K562 (cell line): ENCODE results near the gene SESN3. TPM values are rescaled to one million over a fixed set of nuclear protein-coding genes. Genes with fewer than 3 reads are reported as not detected.

ENCODE experiments used
- ATAC-seq: fragments of 200-7000 bp; cut with Tn5 transposase; 3 replicates; pipeline ENCODE4 v1.9.1; 2020; ENCODE audit warnings: moderate library complexity
- BruUV-seq: library from RNA; stranded (reverse); fragments of 400-500 nt; replicated peaks from 2 replicates; lab custom pipeline; 2021; lab: Mats Ljungman, UMichigan
- CTCF ChIA-PET: fragments of 300-600 bp; formaldehyde crosslinking; extraction: SDS; loops from one replicate; lab custom pipeline; 2021; ENCODE audit warnings: low intra/inter-chr PET ratio; lab: Yijun Ruan, JAX
- POLR2A ChIA-PET: fragments of 300-600, 350-650 bp; sonication (Branson Sonifier 250); formaldehyde crosslinking; extraction: SDS; loops from one replicate; lab custom pipeline; 2021; ENCODE audit warnings: antibody characterized with exemption, inconsistent platforms; lab: Yijun Ruan, JAX
- DNase-seq, 4 experiments: peaks; one replicate each; pipeline versions ENCODE4 v3.0.0 to v3.0.0-alpha.2; 2011 to 2018; ENCODE audit warnings: low spot score in 3 of 4, mixed read lengths in 3 of 4; ENCODE audit errors: extremely low read depth in 1 of 4
- FAIRE-seq: peaks from 2 replicates; lab custom pipeline; 2011; peaks lifted over from hg19 to GRCh38; lab: Jason Lieb, UNC
- H2AFZ ChIP-seq: 2 replicates; pipeline ENCODE4 v1.6.0; 2011; ENCODE audit warnings: low read depth, low read length, control low read depth, inconsistent platforms
- H3K27ac ChIP-seq: fragments of 200-600 bp; 3 replicates; pipeline ENCODE4 v1.8.0; 2011; ENCODE audit warnings: low read depth, mild to moderate bottlenecking, control low read depth, inconsistent platforms, low read length, moderate library complexity, mixed read lengths; ENCODE audit errors: extremely low read depth
- H3K27me3 ChIP-seq, 2 experiments: fragments of 300-600 bp in 1 of 2; 2 replicates in 1 of 2; 3 replicates in 1 of 2; pipeline versions ENCODE4 v1.6.0 to v1.8.0; 2011; ENCODE audit warnings: inconsistent platforms in 2 of 2, low read length in 2 of 2, mild to moderate bottlenecking in 1 of 2, mixed read lengths in 1 of 2, moderate library complexity in 1 of 2; ENCODE audit not compliant: control insufficient read depth in 2 of 2, insufficient read depth in 2 of 2
- H3K36me3 ChIP-seq: fragments of 300-600 bp; 3 replicates; pipeline ENCODE4 v1.8.0; 2011; ENCODE audit warnings: mild to moderate bottlenecking, low read length, inconsistent platforms; ENCODE audit not compliant: control insufficient read depth, insufficient read depth
- H3K4me1 ChIP-seq, 2 experiments: fragments of 200-600 bp in 1 of 2; replicated peaks in 1 of 2; 2 replicates in 1 of 2; 3 replicates in 1 of 2; pipeline versions ENCODE4 v1.5.1 to v1.8.0; 2011; ENCODE audit warnings: inconsistent platforms in 2 of 2, low read length in 2 of 2, mild to moderate bottlenecking in 1 of 2, mixed read lengths in 1 of 2, moderate library complexity in 1 of 2; ENCODE audit not compliant: control insufficient read depth in 2 of 2, insufficient read depth in 2 of 2
- H3K4me2 ChIP-seq: 2 replicates; pipeline ENCODE4 v1.6.1; 2011; ENCODE audit warnings: low read length, control low read depth, inconsistent platforms, mixed read lengths; ENCODE audit not compliant: insufficient read depth
- H3K4me3 ChIP-seq: fragments of 200-600 bp; sonication (generic), shearing (Covaris generic); 2 replicates; pipeline ENCODE4 v1.5.1; 2016; ENCODE audit warnings: control low read depth, inconsistent platforms
- H3K79me2 ChIP-seq: fragments of 200-600 bp; 3 replicates; pipeline ENCODE4 v1.8.0; 2011; ENCODE audit warnings: low read length, inconsistent platforms; ENCODE audit not compliant: control insufficient read depth, insufficient read depth
- H3K9ac ChIP-seq, 2 experiments: 2 replicates each; pipeline versions ENCODE4 v1.6.0 to v1.6.1; 2011; ENCODE audit warnings: low read depth in 2 of 2, low read length in 2 of 2, control low read depth in 1 of 2, inconsistent platforms in 1 of 2, mild to moderate bottlenecking in 1 of 2, mixed read lengths in 1 of 2; ENCODE audit not compliant: insufficient read depth in 1 of 2
- H3K9me1 ChIP-seq: one replicate; pipeline ENCODE4 v1.6.0; 2011; ENCODE audit warnings: inconsistent platforms, mild to moderate bottlenecking, low read length, moderate library complexity; ENCODE audit not compliant: control insufficient read depth, insufficient read depth
- H3K9me3 ChIP-seq: replicated peaks from 2 replicates; pipeline ENCODE4 v1.5.1; 2011; ENCODE audit warnings: low read depth, low read length, inconsistent platforms; ENCODE audit not compliant: control insufficient read depth, insufficient read depth
- H4K20me1 ChIP-seq: replicated peaks from 2 replicates; pipeline ENCODE4 v1.6.1; 2011; ENCODE audit warnings: low read length, inconsistent platforms, mixed read lengths; ENCODE audit not compliant: control insufficient read depth, insufficient read depth
- CEBPB ChIP-seq: fragments of 450-650 bp; IDR thresholded peaks from 2 replicates; pipeline ENCODE4 v1.6.1; 2016; ENCODE audit warnings: missing genetic modification characterization, missing compliant biosample characterization
- CEBPG ChIP-seq, 3 experiments: fragments of 200-800 bp in 1 of 3; sonication (Bioruptor generic) in 1 of 3; sonication (generic) in 1 of 3; formaldehyde crosslinking in 1 of 3; IDR thresholded peaks in 2 of 3; conservative IDR thresholded peaks in 1 of 3; 2 replicates each; pipeline versions ENCODE4 v1.6.1 to v1.8.0; 2016 to 2022; ENCODE audit warnings: missing compliant biosample characterization in 2 of 3, missing genetic modification characterization in 2 of 3, mild to moderate bottlenecking in 1 of 3, missing genetic modification reagents in 1 of 3
- E2F1 ChIP-seq: sonication (generic); formaldehyde crosslinking; IDR thresholded peaks from 2 replicates; pipeline ENCODE4 v1.8.1; 2023; ENCODE audit warnings: mild to moderate bottlenecking, missing genetic modification reagents, moderate library complexity
- ZNF316 ChIP-seq: fragments of 450-650 bp; IDR thresholded peaks from 2 replicates; pipeline ENCODE4 v1.6.1; 2016
- WGBS: fragments of 100-300 bp; shearing (Covaris generic); methylation state at CpG from one replicate; pipeline ENCODE4 v1.1.6; 2016; ENCODE audit warnings: low coverage, mixed read lengths; ENCODE audit not compliant: insufficient coverage; ENCODE audit errors: missing lambda C conversion rate; 5-methylcytosine and 5-hydroxymethylcytosine counted together
- in situ Hi-C: fragments of 300-500 bp; cut with MboI; formaldehyde crosslinking; loops from 4 replicates; pipeline ENCODE4 v1.15.0; 2018; ENCODE audit warnings: inconsistent platforms, mixed read lengths
- intact Hi-C: fragments of 100-400 bp; cut with micrococcal nuclease; formaldehyde crosslinking; loops from 2 replicates; pipeline ENCODE4 v1.14.2; 2022
- polyA plus RNA-seq, 8 experiments: library from polyadenylated mRNA; depleted of rRNA in 4 of 8; stranded (reverse) in 5 of 8; unstranded in 3 of 8; fragments of >200 nt; fragmentation: Nextera tagmentation in 2 of 8; fragmentation: Illumina TruSeq in 1 of 8; extraction: Ambion mirVana in 2 of 8; extraction: Trizol in 1 of 8; gene quantifications; 2 replicates each; pipeline versions ENCODE4 v1.2.1 to v1.2.3, GENCODE V29; 2011 to 2014; ENCODE audit warnings: inconsistent platforms in 1 of 8, missing spikeins in 1 of 8
- total RNA-seq, 7 experiments: library from RNA; depleted of rRNA in 6 of 7; stranded (reverse); fragments of >200 nt in 6 of 7; fragmentation: Illumina TruSeq in 2 of 7; extraction: Trizol in 2 of 7; gene quantifications; 2 replicates each; pipeline versions ENCODE4 v1.2.1 to v1.2.3, GENCODE V29; 2011 to 2021; ENCODE audit warnings: low replicate concordance in 1 of 7

SESN3 gene
- total and polyA plus RNA-seq, 9 of the 15 experiments (the other 6 are each of a cell fraction or from before 2014, with no cell fraction given): 0.44 to 2.6 (median 1.5) TPM

- Histone ChIP-seq H3K9me1 (no peaks in the 10 kb centered on the region), H3K9me3 (no peaks in the 10 kb centered on the region), H2AFZ (no peak overlapping the region), H3K4me3 (no peak overlapping the region), H3K36me3 (no peaks in the 10 kb centered on the region), H3K9ac (no peak overlapping the region), H3K27me3 (no peaks in the 10 kb centered on the region), H3K27ac (no peak overlapping the region), H3K4me1 (no peaks in the 10 kb centered on the region), H4K20me1 (no peaks in the 10 kb centered on the region), H3K79me2 (no peaks in the 10 kb centered on the region), H3K4me2 (no peak overlapping the region)
- ATAC-seq: no peak
- CTCF ChIA-PET: no interaction called here
- intact Hi-C loops: no loop called here
- no TSS peak for BruUV-seq
- in situ Hi-C loops: no loop called here
- WGBS: 37% methylated on average over 5 of the region's 5 CpGs
- FAIRE-seq: no peak
- POLR2A ChIA-PET: no interaction called here
- no peak for DNase-seq
- TF ChIP-seq ZNF316: no peak
- TF ChIP-seq CEBPG (CRISPR knock-in tag; IDR thresholded peaks at IDR 0.05): no peak
- TF ChIP-seq CEBPG (tag; conservative IDR thresholded peaks at IDR 0.05 in 1 of 2, IDR thresholded peaks at IDR 0.05 in 1 of 2): peak in 1 of 2 experiments; percentile 62; a peak in 2 of 4 replicates
- peak; percentile 21; the same call in 1 of the 2 replicates for TF ChIP-seq CEBPB
These were observed 60.7 kb downstream of the SESN3 start for GRCh38 chr11:95170294-95170693.

- no peaks in the 10 kb centered on the region for H3K4me1 ChIP-seq
- no peak overlapping the region for H3K27ac ChIP-seq
- in situ Hi-C loops: no loop called here
- FAIRE-seq (no peak), ATAC-seq (no peak), DNase-seq (no peak)
- no peak overlapping the region for H3K9ac ChIP-seq
- no peak overlapping the region for H2AFZ ChIP-seq
- H3K36me3 ChIP-seq: no peaks in the 10 kb centered on the region
- ChIA-PET CTCF (no interaction called here), POLR2A (interaction anchor here (1.6 kb wide), 1 partner anchor 10 kb away, joined by 3 read pairs; no protein-coding TSS in a partner anchor)
- H4K20me1 ChIP-seq: no peaks in the 10 kb centered on the region
- intact Hi-C loops: no loop called here
- no TSS peak for BruUV-seq
- H3K4me2 ChIP-seq: no peak overlapping the region
- H3K27me3 ChIP-seq: no peaks in the 10 kb centered on the region
- H3K79me2 ChIP-seq: no peaks in the 10 kb centered on the region
- 60% methylated on average over 2 of the region's 2 CpGs for WGBS
- H3K4me3 ChIP-seq: no peak overlapping the region
- H3K9me1 ChIP-seq: no peaks in the 10 kb centered on the region
- no peaks in the 10 kb centered on the region for H3K9me3 ChIP-seq
- TF ChIP-seq E2F1 (CRISPR knock-in tag): no peak
These were observed 64.2 kb downstream of the SESN3 start for GRCh38 chr11:95166781-95167180.
